ENCODE data around the gene HTR2C. TPM values are rescaled to one million over a fixed set of nuclear protein-coding genes. Genes with fewer than 3 reads are reported as not detected.

HTR2C gene
- total RNA-seq (not detected), polyA plus RNA-seq (not detected)
- long read RNA-seq, donor 1 = 0 reads
- long read RNA-seq, donor 2 = 0 reads
- long read RNA-seq, donor 3 = 0 reads
- long read RNA-seq, donor 4 = 0 reads
- long read RNA-seq, donor 5 = 0 reads
- long read RNA-seq, donor 6 = 0 reads
- long read RNA-seq, donor 7 = 0 reads
- long read RNA-seq, donor 8 = 0 reads
- long read RNA-seq, donor 9 = 0 reads
- long read RNA-seq, donor 10 = 0 reads

- Histone ChIP-seq H3K36me3 (no peaks in the 10 kb centered on the region), H3K27ac (no peak within 1 kb of the TSS), H3K27me3 (peaks cover 35 to 59% (median 55%) of the 10 kb centered on the region in 3 donors), H3K9me3 (peaks cover 0 to 13% (median 4%) of the 10 kb centered on the region in 4 donors), H3K4me3 (peak within 1 kb of the TSS in 3 of 4 donors; percentile 5 to 28 (median 27)), H3K4me1 (peaks cover 0 to 36% (median 20%) of the 10 kb centered on the region in 4 donors)
- no peak for TF ChIP-seq POLR2A (IDR thresholded peaks at IDR 0.05)
- TF ChIP-seq, protein P1, sequence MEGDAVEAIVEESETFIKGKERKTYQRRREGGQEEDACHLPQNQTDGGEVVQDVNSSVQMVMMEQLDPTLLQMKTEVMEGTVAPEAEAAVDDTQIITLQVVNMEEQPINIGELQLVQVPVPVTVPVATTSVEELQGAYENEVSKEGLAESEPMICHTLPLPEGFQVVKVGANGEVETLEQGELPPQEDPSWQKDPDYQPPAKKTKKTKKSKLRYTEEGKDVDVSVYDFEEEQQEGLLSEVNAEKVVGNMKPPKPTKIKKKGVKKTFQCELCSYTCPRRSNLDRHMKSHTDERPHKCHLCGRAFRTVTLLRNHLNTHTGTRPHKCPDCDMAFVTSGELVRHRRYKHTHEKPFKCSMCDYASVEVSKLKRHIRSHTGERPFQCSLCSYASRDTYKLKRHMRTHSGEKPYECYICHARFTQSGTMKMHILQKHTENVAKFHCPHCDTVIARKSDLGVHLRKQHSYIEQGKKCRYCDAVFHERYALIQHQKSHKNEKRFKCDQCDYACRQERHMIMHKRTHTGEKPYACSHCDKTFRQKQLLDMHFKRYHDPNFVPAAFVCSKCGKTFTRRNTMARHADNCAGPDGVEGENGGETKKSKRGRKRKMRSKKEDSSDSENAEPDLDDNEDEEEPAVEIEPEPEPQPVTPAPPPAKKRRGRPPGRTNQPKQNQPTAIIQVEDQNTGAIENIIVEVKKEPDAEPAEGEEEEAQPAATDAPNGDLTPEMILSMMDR (IDR thresholded peaks at IDR 0.05) = no peak
- no peak for TF ChIP-seq EP300 (IDR thresholded peaks at IDR 0.05)
- TF ChIP-seq POLR2AphosphoS5 (IDR thresholded peaks at IDR 0.05) = no peak
- intact Hi-C loops (cut with DNase I; ENCODE audit: low total_unique reads) = no loop called here
- no peak for DNase-seq
- 8 to 24% (median 13%) methylated on average over 19 to 34 of the region's 34 CpGs for WGBS, 5 donors
Observed at GRCh38 chrX:114583646-114584374, at the start of gene HTR2C. HTR2C (plus strand) TSS chrX:114584086; CDS start chrX:114726937, 142,851 bp downstream.

DNA sequence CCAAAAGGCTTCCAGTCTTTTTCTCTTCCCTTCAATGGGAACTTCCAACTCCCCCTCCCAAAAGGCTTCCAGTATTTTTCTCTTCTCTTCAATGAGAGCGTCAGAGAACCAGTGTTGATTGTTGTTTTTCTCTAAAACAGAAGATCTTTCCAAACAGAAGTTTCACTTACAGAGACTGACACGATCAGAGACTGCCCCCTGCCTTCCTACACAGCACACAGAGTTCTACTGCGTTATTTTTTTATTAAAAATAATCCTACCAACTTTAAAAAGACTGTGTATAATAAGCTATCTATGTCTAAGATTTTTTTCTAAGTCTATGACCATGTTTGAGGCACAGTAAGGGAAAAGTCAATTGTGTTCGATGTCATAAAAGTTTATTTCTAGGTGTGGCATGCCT is 3.5 kb upstream of the HTR2C start:
- H3K27ac ChIP-seq = no peak overlapping the region
- TF ChIP-seq EP300 (IDR thresholded peaks at IDR 0.05) (no peak), POLR2A (IDR thresholded peaks at IDR 0.05) (no peak), POLR2AphosphoS5 (IDR thresholded peaks at IDR 0.05) (no peak)
- TF ChIP-seq, protein P1 (IDR thresholded peaks at IDR 0.05) = no peak
- no peaks in the 10 kb centered on the region for H3K36me3 ChIP-seq
- peaks cover 0 to 13% (median 3%) of the 10 kb centered on the region in 4 donors for H3K9me3 ChIP-seq
- intact Hi-C loops (cut with DNase I; ENCODE audit: low total_unique reads) = no loop called here
- 8 to 21% (median 14%) methylated on average over 4 of the region's 4 CpGs for WGBS, 5 donors
- no peak overlapping the region for H3K4me3 ChIP-seq
- H3K4me1 ChIP-seq = peaks cover 0 to 36% (median 20%) of the 10 kb centered on the region in 4 donors
- H3K27me3 ChIP-seq = peaks cover 35 to 52% (median 48%) of the 10 kb centered on the region in 3 donors
- no peak for DNase-seq

- no peak overlapping the region for H3K27ac ChIP-seq
Observed at GRCh38 chrX:114581528-114582263, 2.2 kb upstream of the HTR2C start.

DNA sequence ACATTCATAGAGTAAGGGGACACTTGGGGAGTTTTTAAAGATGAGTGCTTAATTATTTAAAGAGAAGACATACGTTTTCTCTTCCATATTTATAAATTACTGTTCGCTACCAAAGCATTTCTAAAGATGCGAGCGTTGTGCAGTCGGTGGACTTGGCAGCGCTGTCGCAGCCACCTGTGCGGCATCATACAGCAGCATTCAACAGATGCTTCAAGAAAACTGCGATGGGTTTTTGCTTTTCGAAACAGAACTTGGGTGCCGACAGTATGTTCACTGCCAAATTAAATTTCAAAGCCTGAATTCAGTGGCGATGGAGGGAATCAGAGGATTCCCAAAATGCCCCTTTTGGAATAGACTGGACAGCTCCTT is 1.6 kb upstream of the HTR2C start:
- DNase-seq = no peak
- Histone ChIP-seq H3K27me3 (peaks cover 35 to 59% (median 55%) of the 10 kb centered on the region in 3 donors), H3K4me1 (peaks cover 0 to 36% (median 20%) of the 10 kb centered on the region in 4 donors), H3K4me3 (no peak overlapping the region), H3K36me3 (no peaks in the 10 kb centered on the region), H3K9me3 (peaks cover 0 to 13% (median 4%) of the 10 kb centered on the region in 4 donors), H3K27ac (no peak overlapping the region)
- 13 to 38% (median 19%) methylated on average over 10 to 12 of the region's 12 CpGs for WGBS, 5 donors
- intact Hi-C loops (cut with DNase I; ENCODE audit: low total_unique reads) = no loop called here
- TF ChIP-seq EP300 (IDR thresholded peaks at IDR 0.05) = no peak
- TF ChIP-seq, protein P1 (IDR thresholded peaks at IDR 0.05) = no peak
- no peak for TF ChIP-seq POLR2A (IDR thresholded peaks at IDR 0.05)
- TF ChIP-seq POLR2AphosphoS5 (IDR thresholded peaks at IDR 0.05) = no peak

More at GRCh38 chrX:114581528-114582263, 2.2 kb upstream of the HTR2C start:
- DNase-seq = peak in 1 of 2 donors; percentile 16
- H3K27me3 ChIP-seq = peaks cover 35 to 59% (median 52%) of the 10 kb centered on the region in 3 donors
- peaks cover 0 to 36% (median 20%) of the 10 kb centered on the region in 4 donors for H3K4me1 ChIP-seq
- TF ChIP-seq, protein P1 (IDR thresholded peaks at IDR 0.05) = no peak
- peaks cover 0 to 13% (median 4%) of the 10 kb centered on the region in 4 donors for H3K9me3 ChIP-seq
- H3K4me3 ChIP-seq = peak overlapping the region in 3 of 4 donors; percentile 3 to 26 (median 14)
- 2 to 17% (median 9%) methylated on average over 20 to 45 of the region's 45 CpGs for WGBS, 5 donors
- intact Hi-C loops (cut with DNase I; ENCODE audit: low total_unique reads) = no loop called here
- H3K36me3 ChIP-seq = no peaks in the 10 kb centered on the region

Measured in stomach (tissue), 19 donors.